Activated naive CD8-positive, alpha-beta T cell treated with anti-CD3 and anti-CD28 coated beads for 36 hours (primary cell): Measurements from ENCODE around the gene KIAA0753. TPM values are rescaled to one million over a fixed set of nuclear protein-coding genes. Genes with fewer than 3 reads are reported as not detected.
"Not testable (repeated sequence)": the region's sequence is repeated elsewhere in the genome, so short reads cannot be mapped to it uniquely, and the experiment has no call there.

ENCODE experiments used
- DNase-seq: peaks from one replicate; pipeline ENCODE4 v3.0.0; 2021
- H3K27ac Mint-ChIP-seq: one replicate; pipeline ENCODE4 v1.8.0; 2022; ENCODE audit warnings: mild to moderate bottlenecking, moderate library complexity, mixed read lengths
- H3K27me3 Mint-ChIP-seq: one replicate; pipeline ENCODE4 v1.8.0; 2022; ENCODE audit warnings: mild to moderate bottlenecking, mixed read lengths
- H3K36me3 Mint-ChIP-seq: one replicate; pipeline ENCODE4 v1.8.0; 2021; ENCODE audit warnings: mild to moderate bottlenecking, mixed read lengths
- H3K4me1 Mint-ChIP-seq: one replicate; pipeline ENCODE4 v1.8.0; 2021; ENCODE audit warnings: mixed read lengths
- H3K4me3 Mint-ChIP-seq: one replicate; pipeline ENCODE4 v1.8.0; 2022; ENCODE audit warnings: mild to moderate bottlenecking, moderate library complexity, mixed read lengths
- H3K9me3 Mint-ChIP-seq: one replicate; pipeline ENCODE4 v1.8.0; 2022; ENCODE audit warnings: mixed read lengths
- total RNA-seq, 2 experiments: library from RNA; stranded (reverse); gene quantifications; one replicate each; pipeline ENCODE4 v1.2.3, GENCODE V29; 2021

The KIAA0753 gene
- total RNA-seq, 2 experiments from 2014 or later, result 14.8 to 15.8 TPM

GRCh38 chr17:6603744-6604325 lies 36.7 kb downstream of the KIAA0753 start:
- Mint-ChIP-seq H3K4me1 (peaks cover 5% of the 10 kb centered on the region), H3K27ac (no peak overlapping the region), H3K36me3 (peaks cover 15% of the 10 kb centered on the region), H3K9me3 (no peaks in the 10 kb centered on the region), H3K4me3 (no peak overlapping the region), H3K27me3 (no peaks in the 10 kb centered on the region)
- no peak for DNase-seq

GRCh38 chr17:6602141-6602540 lies 38.4 kb downstream of the KIAA0753 start:
- Mint-ChIP-seq H3K27me3 (no peaks in the 10 kb centered on the region), H3K36me3 (peaks cover 11% of the 10 kb centered on the region)

GRCh38 chr17:6599364-6599763 lies 41.1 kb downstream of the KIAA0753 start:
- H3K27me3 Mint-ChIP-seq, result no peaks in the 10 kb centered on the region
- H3K4me1 Mint-ChIP-seq, result peaks cover 5% of the 10 kb centered on the region
- no peaks in the 10 kb centered on the region for H3K9me3 Mint-ChIP-seq
- peaks cover 9% of the 10 kb centered on the region for H3K36me3 Mint-ChIP-seq
- no peak overlapping the region for H3K27ac Mint-ChIP-seq
- no peak for DNase-seq
- no peak overlapping the region for H3K4me3 Mint-ChIP-seq

More at GRCh38 chr17:6602141-6602540, 38.4 kb downstream of the KIAA0753 start:
- Mint-ChIP-seq H3K4me1 (peaks cover 5% of the 10 kb centered on the region), H3K27ac (no peak overlapping the region), H3K4me3 (no peak overlapping the region), H3K9me3 (no peaks in the 10 kb centered on the region)
- no peak for DNase-seq

- no peaks in the 10 kb centered on the region for H3K27me3 Mint-ChIP-seq
- no peak overlapping the region for H3K27ac Mint-ChIP-seq
- no peak overlapping the region for H3K4me3 Mint-ChIP-seq
- no peak for DNase-seq
- peaks cover 17% of the 10 kb centered on the region for H3K36me3 Mint-ChIP-seq
- no peaks in the 10 kb centered on the region for H3K9me3 Mint-ChIP-seq
- no peaks in the 10 kb centered on the region for H3K4me1 Mint-ChIP-seq
These were observed 42.8 kb downstream of the KIAA0753 start for GRCh38 chr17:6597727-6598126.

GRCh38 chr17:6596941-6597340 lies 43.6 kb downstream of the KIAA0753 start:
- no peaks in the 10 kb centered on the region for H3K9me3 Mint-ChIP-seq
- H3K4me1 Mint-ChIP-seq, result no peaks in the 10 kb centered on the region
- no peaks in the 10 kb centered on the region for H3K27me3 Mint-ChIP-seq
- no peak overlapping the region for H3K27ac Mint-ChIP-seq
- H3K36me3 Mint-ChIP-seq, result peaks cover 22% of the 10 kb centered on the region
- H3K4me3 Mint-ChIP-seq, result no peak overlapping the region
- no peak for DNase-seq

GRCh38 chr17:6596511-6596910 lies 44.0 kb downstream of the KIAA0753 start:
- Mint-ChIP-seq H3K9me3 (no peaks in the 10 kb centered on the region), H3K36me3 (peaks cover 25% of the 10 kb centered on the region), H3K4me3 (no peak overlapping the region), H3K27ac (no peak overlapping the region), H3K27me3 (no peaks in the 10 kb centered on the region), H3K4me1 (no peaks in the 10 kb centered on the region)
- no peak for DNase-seq

- no peaks in the 10 kb centered on the region for H3K4me1 Mint-ChIP-seq
- H3K4me3 Mint-ChIP-seq, result no peak overlapping the region
- no peaks in the 10 kb centered on the region for H3K9me3 Mint-ChIP-seq
- H3K36me3 Mint-ChIP-seq, result peaks cover 25% of the 10 kb centered on the region
- no peaks in the 10 kb centered on the region for H3K27me3 Mint-ChIP-seq
- H3K27ac Mint-ChIP-seq, result no peak overlapping the region
- DNase-seq, result no peak
These were observed 44.4 kb downstream of the KIAA0753 start for GRCh38 chr17:6596081-6596480.

- DNase-seq, H3K9me3 Mint-ChIP-seq, H3K4me1 Mint-ChIP-seq, H3K27me3 Mint-ChIP-seq, H3K4me3 Mint-ChIP-seq, H3K27ac Mint-ChIP-seq: not testable (repeated sequence)
- H3K36me3 Mint-ChIP-seq, result peaks cover 34% of the 10 kb centered on the region
These were observed 47.1 kb downstream of the KIAA0753 start for GRCh38 chr17:6593371-6593770.

- H3K27me3 Mint-ChIP-seq, result no peaks in the 10 kb centered on the region
- no peaks in the 10 kb centered on the region for H3K9me3 Mint-ChIP-seq
- H3K4me3 Mint-ChIP-seq, result no peak overlapping the region
- peaks cover 43% of the 10 kb centered on the region for H3K36me3 Mint-ChIP-seq
- H3K27ac Mint-ChIP-seq, result no peak overlapping the region
- no peak for DNase-seq
- H3K4me1 Mint-ChIP-seq, result no peaks in the 10 kb centered on the region
These were observed 48.3 kb downstream of the KIAA0753 start for GRCh38 chr17:6592173-6592572.

GRCh38 chr17:6591599-6592158 lies 48.8 kb downstream of the KIAA0753 start:
- Mint-ChIP-seq H3K36me3 (peaks cover 43% of the 10 kb centered on the region), H3K27me3 (no peaks in the 10 kb centered on the region), H3K9me3 (no peaks in the 10 kb centered on the region), H3K4me3 (no peak overlapping the region), H3K4me1 (no peaks in the 10 kb centered on the region), H3K27ac (no peak overlapping the region)
- DNase-seq, result no peak

- Mint-ChIP-seq H3K27ac (no peak overlapping the region), H3K36me3 (peaks cover 60% of the 10 kb centered on the region), H3K4me1 (no peaks in the 10 kb centered on the region), H3K27me3 (no peaks in the 10 kb centered on the region), H3K9me3 (peaks cover 4% of the 10 kb centered on the region), H3K4me3 (no peak overlapping the region)
- no peak for DNase-seq
These were observed 51.1 kb downstream of the KIAA0753 start for GRCh38 chr17:6589266-6589946.

- H3K27me3 Mint-ChIP-seq, result no peaks in the 10 kb centered on the region
- H3K27ac Mint-ChIP-seq, result no peak overlapping the region
- peaks cover 65% of the 10 kb centered on the region for H3K36me3 Mint-ChIP-seq
- no peaks in the 10 kb centered on the region for H3K4me1 Mint-ChIP-seq
- peaks cover 4% of the 10 kb centered on the region for H3K9me3 Mint-ChIP-seq
- no peak for DNase-seq
- no peak overlapping the region for H3K4me3 Mint-ChIP-seq
These were observed 52.3 kb downstream of the KIAA0753 start for GRCh38 chr17:6588165-6588564.

- Mint-ChIP-seq H3K27ac (no peak overlapping the region), H3K4me1 (no peaks in the 10 kb centered on the region), H3K9me3 (peaks cover 4% of the 10 kb centered on the region), H3K36me3 (peaks cover 67% of the 10 kb centered on the region), H3K4me3 (no peak overlapping the region), H3K27me3 (no peaks in the 10 kb centered on the region)
- DNase-seq, result no peak
These were observed 53.2 kb downstream of the KIAA0753 start for GRCh38 chr17:6587310-6587709.

GRCh38 chr17:6583411-6583810 lies 57.1 kb downstream of the KIAA0753 start:
- Mint-ChIP-seq H3K27ac (no peak overlapping the region), H3K4me1 (no peaks in the 10 kb centered on the region), H3K27me3 (no peaks in the 10 kb centered on the region), H3K36me3 (peaks cover 50% of the 10 kb centered on the region), H3K9me3 (peaks cover 4% of the 10 kb centered on the region), H3K4me3 (no peak overlapping the region)
- no peak for DNase-seq

GRCh38 chr17:6580625-6581024 lies 59.9 kb downstream of the KIAA0753 start:
- Mint-ChIP-seq H3K9me3 (no peaks in the 10 kb centered on the region), H3K4me3 (no peak overlapping the region), H3K27me3 (no peaks in the 10 kb centered on the region), H3K4me1 (peaks cover 10% of the 10 kb centered on the region), H3K27ac (no peak overlapping the region), H3K36me3 (peaks cover 46% of the 10 kb centered on the region)
- no peak for DNase-seq

- DNase-seq, result no peak
- no peaks in the 10 kb centered on the region for H3K27me3 Mint-ChIP-seq
- no peak overlapping the region for H3K27ac Mint-ChIP-seq
- H3K4me1 Mint-ChIP-seq, result peaks cover 21% of the 10 kb centered on the region
- H3K9me3 Mint-ChIP-seq, result no peaks in the 10 kb centered on the region
- no peak overlapping the region for H3K4me3 Mint-ChIP-seq
- H3K36me3 Mint-ChIP-seq, result peaks cover 31% of the 10 kb centered on the region
These were observed 62.0 kb downstream of the KIAA0753 start for GRCh38 chr17:6578491-6578890.
